Lower leg skin (tissue), 3 donors: ENCODE results near the gene DMRTB1.

Source experiments
- POLR2A ChIP-seq, 2 donors: fragments of 450-650 bp; IDR thresholded peaks; one replicate each; pipeline ENCODE4 v1.6.1; 2016 to 2017; ENCODE audit warnings: antibody characterized with exemption in 2 of 2, mild to moderate bottlenecking in 1 of 2, moderate library complexity in 1 of 2
- TF ChIP-seq, protein P1 (sequence below), 3 donors: fragments of 450-650 bp; IDR thresholded peaks; one replicate each; pipeline ENCODE4 v1.5.1; 2016; ENCODE audit warnings: antibody characterized with exemption in 3 of 3, mild to moderate bottlenecking in 3 of 3, moderate library complexity in 2 of 3

DNA sequence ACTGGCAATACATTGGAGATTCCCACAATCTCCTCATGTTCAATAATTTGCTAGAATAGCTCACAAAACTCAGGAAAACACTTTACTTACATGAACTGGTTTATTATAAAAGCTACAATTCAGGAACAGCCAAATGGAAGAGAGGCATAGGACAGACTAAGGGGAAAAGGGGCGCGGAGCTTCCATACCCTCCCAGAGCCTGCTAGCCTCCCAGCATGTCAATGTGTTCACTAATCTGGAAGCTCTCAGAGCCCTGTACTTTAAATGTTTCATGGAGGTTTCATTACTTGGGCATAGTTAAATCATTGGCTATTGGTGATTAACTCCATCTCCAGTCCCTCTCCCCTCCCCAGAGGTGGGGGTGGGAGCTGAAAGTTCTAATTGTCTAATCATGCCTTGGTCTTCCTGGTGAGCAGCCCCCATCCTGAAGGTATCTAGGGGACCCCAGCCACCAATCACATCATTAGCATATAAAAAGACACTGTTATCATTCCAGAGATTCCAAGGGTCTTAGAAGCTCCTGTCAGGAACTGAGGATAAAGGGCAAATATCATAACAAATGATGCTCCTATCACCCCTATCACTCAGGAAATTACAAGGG is 10.9 kb upstream of the DMRTB1 start:
- TF ChIP-seq, protein P1, sequence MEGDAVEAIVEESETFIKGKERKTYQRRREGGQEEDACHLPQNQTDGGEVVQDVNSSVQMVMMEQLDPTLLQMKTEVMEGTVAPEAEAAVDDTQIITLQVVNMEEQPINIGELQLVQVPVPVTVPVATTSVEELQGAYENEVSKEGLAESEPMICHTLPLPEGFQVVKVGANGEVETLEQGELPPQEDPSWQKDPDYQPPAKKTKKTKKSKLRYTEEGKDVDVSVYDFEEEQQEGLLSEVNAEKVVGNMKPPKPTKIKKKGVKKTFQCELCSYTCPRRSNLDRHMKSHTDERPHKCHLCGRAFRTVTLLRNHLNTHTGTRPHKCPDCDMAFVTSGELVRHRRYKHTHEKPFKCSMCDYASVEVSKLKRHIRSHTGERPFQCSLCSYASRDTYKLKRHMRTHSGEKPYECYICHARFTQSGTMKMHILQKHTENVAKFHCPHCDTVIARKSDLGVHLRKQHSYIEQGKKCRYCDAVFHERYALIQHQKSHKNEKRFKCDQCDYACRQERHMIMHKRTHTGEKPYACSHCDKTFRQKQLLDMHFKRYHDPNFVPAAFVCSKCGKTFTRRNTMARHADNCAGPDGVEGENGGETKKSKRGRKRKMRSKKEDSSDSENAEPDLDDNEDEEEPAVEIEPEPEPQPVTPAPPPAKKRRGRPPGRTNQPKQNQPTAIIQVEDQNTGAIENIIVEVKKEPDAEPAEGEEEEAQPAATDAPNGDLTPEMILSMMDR (IDR thresholded peaks at IDR 0.05): no peak
- TF ChIP-seq POLR2A (IDR thresholded peaks at IDR 0.05): no peak
